Esophagus squamous epithelium (tissue), 5 donors: ENCODE measurements around the gene BMP2K. TPM values are rescaled to one million over a fixed set of nuclear protein-coding genes. Genes with fewer than 3 reads are reported as not detected.

Experiments
- DNase-seq: peaks from one replicate; lab custom pipeline; 2025; lab: John Stamatoyannopoulos, UW
- H3K27ac ChIP-seq, 4 donors: fragments of 200-600 bp; sonication (generic); one replicate each; pipeline ENCODE4 v1.5.1; 2016 to 2019; ENCODE audit warnings: mild to moderate bottlenecking in 1 of 4
- H3K27me3 ChIP-seq, 4 donors: fragments of 200-600 bp; sonication (generic); 1 replicate in 3 of 4; 2 replicates in 1 of 4; pipeline versions ENCODE4 v1.5.1 to v1.6.0; 2017 to 2021; ENCODE audit warnings: antibody characterized with exemption in 1 of 4
- H3K36me3 ChIP-seq, 3 donors: fragments of 200-600 bp; sonication (generic); one replicate each; pipeline ENCODE4 v1.5.1; 2016 to 2019
- H3K4me1 ChIP-seq, 3 donors: fragments of 200-600 bp; sonication (generic); one replicate each; pipeline ENCODE4 v1.5.1; 2017 to 2019
- H3K4me3 ChIP-seq, 4 donors: fragments of 200-600 bp; sonication (generic); 1 replicate in 3 of 4; 2 replicates in 1 of 4; pipeline ENCODE4 v1.5.1; 2016 to 2019; ENCODE audit warnings: mild to moderate bottlenecking in 2 of 4, moderate library complexity in 1 of 4
- H3K9me3 ChIP-seq, 3 donors: fragments of 200-600 bp; sonication (generic); one replicate each; pipeline ENCODE4 v1.5.1; 2016 to 2019
- POLR2A ChIP-seq, 4 donors: fragments of 450-650 bp; IDR thresholded peaks; one replicate each; pipeline ENCODE4 v1.6.1; 2017; ENCODE audit warnings: antibody characterized with exemption in 4 of 4, mild to moderate bottlenecking in 4 of 4, moderate library complexity in 3 of 4
- WGBS, 2 donors: methylation state at CpG; one replicate each; pipeline ENCODE4 v1.1.5; 2018; 5-methylcytosine and 5-hydroxymethylcytosine counted together
- intact Hi-C: fragments of 100-400 bp; cut with DNase I; formaldehyde crosslinking; loops from one replicate; pipeline ENCODE4 v1.15.0; 2022
- total RNA-seq, 4 donors: library from RNA; depleted of rRNA; stranded (reverse); fragments of >200 nt; gene quantifications; one replicate each; pipeline ENCODE4 v1.1.0, GENCODE V29; 2016
- TF ChIP-seq, protein P1 (sequence below), 6 experiments: fragments of 450-650 bp in 4 of 6; fragments of 200-600 bp in 2 of 6; sonication (generic) in 2 of 6; IDR thresholded peaks; one replicate each; pipeline ENCODE4 v1.5.1; 2016 to 2019; ENCODE audit warnings: antibody characterized with exemption in 6 of 6, mild to moderate bottlenecking in 4 of 6, moderate library complexity in 4 of 6
- donor health status: DM: yes; HTN: yes; CAD: no.

Gene BMP2K
- total RNA-seq, 4 donors from 2014 or later = 27.4 to 47.3 (median 33.7) TPM

- intact Hi-C loops = no loop called here
Observed at GRCh38 chr4:78870056-78870455, 93.9 kb downstream of the BMP2K start.

GRCh38 chr4:78876568-78877320, 100.6 kb downstream of the BMP2K start:
- Histone ChIP-seq H3K27ac (no peak overlapping the region), H3K4me3 (no peak overlapping the region), H3K36me3 (peaks cover 6 to 77% (median 7%) of the 10 kb centered on the region in 3 donors), H3K27me3 (no peaks in the 10 kb centered on the region), H3K9me3 (no peaks in the 10 kb centered on the region), H3K4me1 (no peaks in the 10 kb centered on the region)
- WGBS, 2 donors = 62 to 66% methylated on average over 5 of the region's 5 CpGs
- TF ChIP-seq, protein P1, sequence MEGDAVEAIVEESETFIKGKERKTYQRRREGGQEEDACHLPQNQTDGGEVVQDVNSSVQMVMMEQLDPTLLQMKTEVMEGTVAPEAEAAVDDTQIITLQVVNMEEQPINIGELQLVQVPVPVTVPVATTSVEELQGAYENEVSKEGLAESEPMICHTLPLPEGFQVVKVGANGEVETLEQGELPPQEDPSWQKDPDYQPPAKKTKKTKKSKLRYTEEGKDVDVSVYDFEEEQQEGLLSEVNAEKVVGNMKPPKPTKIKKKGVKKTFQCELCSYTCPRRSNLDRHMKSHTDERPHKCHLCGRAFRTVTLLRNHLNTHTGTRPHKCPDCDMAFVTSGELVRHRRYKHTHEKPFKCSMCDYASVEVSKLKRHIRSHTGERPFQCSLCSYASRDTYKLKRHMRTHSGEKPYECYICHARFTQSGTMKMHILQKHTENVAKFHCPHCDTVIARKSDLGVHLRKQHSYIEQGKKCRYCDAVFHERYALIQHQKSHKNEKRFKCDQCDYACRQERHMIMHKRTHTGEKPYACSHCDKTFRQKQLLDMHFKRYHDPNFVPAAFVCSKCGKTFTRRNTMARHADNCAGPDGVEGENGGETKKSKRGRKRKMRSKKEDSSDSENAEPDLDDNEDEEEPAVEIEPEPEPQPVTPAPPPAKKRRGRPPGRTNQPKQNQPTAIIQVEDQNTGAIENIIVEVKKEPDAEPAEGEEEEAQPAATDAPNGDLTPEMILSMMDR (IDR thresholded peaks at IDR 0.05) = no peak
- TF ChIP-seq POLR2A (IDR thresholded peaks at IDR 0.05) = no peak
- DNase-seq = no peak
- intact Hi-C loops = no loop called here

More at GRCh38 chr4:78870056-78870455, 93.9 kb downstream of the BMP2K start:
- no peak for DNase-seq
- H3K9me3 ChIP-seq = no peaks in the 10 kb centered on the region
- no peaks in the 10 kb centered on the region for H3K4me1 ChIP-seq
- H3K27ac ChIP-seq = no peak overlapping the region
- TF ChIP-seq, protein P1 (IDR thresholded peaks at IDR 0.05) = no peak
- TF ChIP-seq POLR2A (IDR thresholded peaks at IDR 0.05) = no peak
- no peaks in the 10 kb centered on the region for H3K27me3 ChIP-seq
- peaks cover 6 to 100% (median 7%) of the 10 kb centered on the region in 3 donors for H3K36me3 ChIP-seq
- no peak overlapping the region for H3K4me3 ChIP-seq

DNA sequence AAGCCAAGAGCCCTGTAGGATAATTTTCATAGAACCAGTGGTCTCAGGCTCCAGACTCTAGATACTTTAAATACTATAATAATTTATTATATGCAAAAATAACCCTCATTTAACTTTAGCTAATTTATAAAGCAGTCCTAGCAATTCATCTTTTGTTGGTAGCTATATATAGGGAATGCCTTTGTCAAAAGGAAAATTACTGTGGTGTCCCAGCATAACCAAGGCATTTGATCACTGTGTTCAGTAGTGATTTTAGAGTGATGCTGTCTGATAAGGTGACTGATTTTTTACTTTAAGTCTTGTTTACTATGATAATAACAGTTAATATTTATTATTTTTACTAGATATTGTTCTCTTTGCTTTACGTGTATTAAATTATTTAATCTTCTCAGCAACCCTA, 101.9 kb downstream of the BMP2K start:
- whole genome bisulfite sequencing, 2 donors = 94 to 95% methylated on average over 1 of the region's 1 CpG
- TF ChIP-seq POLR2A (IDR thresholded peaks at IDR 0.05) = no peak
- TF ChIP-seq, protein P1 (IDR thresholded peaks at IDR 0.05) = no peak
- DNase-seq = no peak
- Histone ChIP-seq H3K9me3 (no peaks in the 10 kb centered on the region), H3K27me3 (no peaks in the 10 kb centered on the region), H3K4me3 (no peak overlapping the region), H3K4me1 (no peaks in the 10 kb centered on the region), H3K36me3 (peaks cover 0 to 64% (median under 1%) of the 10 kb centered on the region in 3 donors), H3K27ac (no peak overlapping the region)
- intact Hi-C loops = no loop called here

GRCh38 chr4:78880874-78881492, 104.8 kb downstream of the BMP2K start:
- Histone ChIP-seq H3K36me3 (peaks cover 0 to 46% (median 0%) of the 10 kb centered on the region in 3 donors), H3K4me1 (no peaks in the 10 kb centered on the region), H3K4me3 (no peak overlapping the region), H3K27me3 (no peaks in the 10 kb centered on the region), H3K9me3 (no peaks in the 10 kb centered on the region), H3K27ac (no peak overlapping the region)
- TF ChIP-seq POLR2A (IDR thresholded peaks at IDR 0.05) = no peak
- TF ChIP-seq, protein P1 (IDR thresholded peaks at IDR 0.05) = no peak
- no peak for DNase-seq
- intact Hi-C loops = no loop called here

GRCh38 chr4:78885598-78885997, 109.4 kb downstream of the BMP2K start:
- H3K27ac ChIP-seq = no peak overlapping the region
- TF ChIP-seq, protein P1 (IDR thresholded peaks at IDR 0.05) = no peak
- TF ChIP-seq POLR2A (IDR thresholded peaks at IDR 0.05) = no peak
- no peak overlapping the region for H3K4me3 ChIP-seq
- no peaks in the 10 kb centered on the region for H3K4me1 ChIP-seq
- no peaks in the 10 kb centered on the region for H3K9me3 ChIP-seq
- H3K27me3 ChIP-seq = no peaks in the 10 kb centered on the region
- intact Hi-C loops = no loop called here
- H3K36me3 ChIP-seq = peaks cover 0 to 47% (median 0%) of the 10 kb centered on the region in 3 donors
- no peak for DNase-seq
